Measurements from ENCODE around the gene USB1. TPM values are rescaled to one million over a fixed set of nuclear protein-coding genes. Genes with fewer than 3 reads are reported as not detected.

USB1 gene
- total RNA-seq, 1 donor from 2014 or later, result 14.9 TPM

- no peak overlapping the region for H3K27ac Mint-ChIP-seq
- no peaks in the 10 kb centered on the region for H3K79me2 ChIP-seq (ENCODE audit: low read depth)
Measured at GRCh38 chr16:58057784-58058183, 56.6 kb downstream of the USB1 start.

GRCh38 chr16:58062821-58063220, 61.6 kb downstream of the USB1 start:
- Histone ChIP-seq H3K36me3 (no peaks in the 10 kb centered on the region), H3K4me1 (peaks cover 13% of the 10 kb centered on the region), H3K27me3 (no peaks in the 10 kb centered on the region), H4K20me1 (ENCODE audit: low read depth) (no peaks in the 10 kb centered on the region), H3K4me3 (no peak overlapping the region), H3K27ac (no peak overlapping the region), H3K4me2 (no peak overlapping the region), H3K79me2 (ENCODE audit: low read depth) (no peaks in the 10 kb centered on the region), H3F3A (ENCODE audit: low read depth) (peaks cover 11% of the 10 kb centered on the region), H3K9ac (no peak overlapping the region), H3K9me3 (ENCODE audit: low read depth) (no peaks in the 10 kb centered on the region), H2AFZ (replicated peaks) (peak overlapping the region; percentile 34)
- peaks cover 7% of the 10 kb centered on the region for H3K27me3 Mint-ChIP-seq (ENCODE audit: insufficient read depth, low read depth)
- H3K4me3 Mint-ChIP-seq, result no peak overlapping the region
- TF ChIP-seq EZH2 (IDR thresholded peaks at IDR 0.05) (no peak), EZH2phosphoT487 (IDR thresholded peaks at IDR 0.05) (no peak), CTCF (IDR thresholded peaks at IDR 0.05) (no peak)
- DNase-seq (ENCODE audit: low spot score), result no peak
- peaks cover 17% of the 10 kb centered on the region for H3K4me1 Mint-ChIP-seq
- no peaks in the 10 kb centered on the region for H3K9me3 Mint-ChIP-seq
- no peaks in the 10 kb centered on the region for H3K36me3 Mint-ChIP-seq
- no peak overlapping the region for H3K27ac Mint-ChIP-seq

More at GRCh38 chr16:58057784-58058183, 56.6 kb downstream of the USB1 start:
- H3K4me3 Mint-ChIP-seq, result no peak overlapping the region
- no peaks in the 10 kb centered on the region for H3K27me3 ChIP-seq
- H3K9me3 Mint-ChIP-seq, result no peaks in the 10 kb centered on the region
- H3K4me2 ChIP-seq, result no peak overlapping the region
- TF ChIP-seq EZH2 (IDR thresholded peaks at IDR 0.05) (no peak), EZH2phosphoT487 (IDR thresholded peaks at IDR 0.05) (no peak), CTCF (IDR thresholded peaks at IDR 0.05) (no peak)
- H3K9me3 ChIP-seq (ENCODE audit: low read depth), result no peaks in the 10 kb centered on the region
- no peaks in the 10 kb centered on the region for H4K20me1 ChIP-seq (ENCODE audit: low read depth)
- H3K4me3 ChIP-seq, result no peak overlapping the region
- no peak overlapping the region for H3K9ac ChIP-seq
- no peaks in the 10 kb centered on the region for H3K36me3 Mint-ChIP-seq
- H2AFZ ChIP-seq (replicated peaks), result no peak overlapping the region
- H3K4me1 Mint-ChIP-seq, result peaks cover 9% of the 10 kb centered on the region
- no peak overlapping the region for H3K27ac ChIP-seq
- H3K36me3 ChIP-seq, result no peaks in the 10 kb centered on the region
- peaks cover 4% of the 10 kb centered on the region for H3F3A ChIP-seq (ENCODE audit: low read depth)
- DNase-seq (ENCODE audit: low spot score), result no peak
- peaks cover 4% of the 10 kb centered on the region for H3K4me1 ChIP-seq
- peaks cover 7% of the 10 kb centered on the region for H3K27me3 Mint-ChIP-seq (ENCODE audit: insufficient read depth, low read depth)

GRCh38 chr16:58063377-58064076, 62.3 kb downstream of the USB1 start:
- Histone ChIP-seq H2AFZ (replicated peaks) (peak overlapping the region; percentile 57), H3K27me3 (no peaks in the 10 kb centered on the region), H3F3A (ENCODE audit: low read depth) (peaks cover 11% of the 10 kb centered on the region), H3K4me1 (peaks cover 13% of the 10 kb centered on the region), H3K9me3 (ENCODE audit: low read depth) (no peaks in the 10 kb centered on the region), H3K79me2 (ENCODE audit: low read depth) (no peaks in the 10 kb centered on the region), H3K27ac (no peak overlapping the region), H3K9ac (no peak overlapping the region), H3K4me2 (peak overlapping the region; percentile 35), H3K4me3 (no peak overlapping the region), H4K20me1 (ENCODE audit: low read depth) (no peaks in the 10 kb centered on the region), H3K36me3 (no peaks in the 10 kb centered on the region)
- no peak for TF ChIP-seq CTCF (IDR thresholded peaks at IDR 0.05)
- TF ChIP-seq EZH2phosphoT487 (IDR thresholded peaks at IDR 0.05), result no peak
- TF ChIP-seq EZH2 (IDR thresholded peaks at IDR 0.05), result no peak
- Mint-ChIP-seq H3K36me3 (no peaks in the 10 kb centered on the region), H3K27me3 (ENCODE audit: insufficient read depth, low read depth) (peaks cover 7% of the 10 kb centered on the region), H3K27ac (peak overlapping the region; percentile 70), H3K9me3 (no peaks in the 10 kb centered on the region), H3K4me3 (peak overlapping the region; percentile 65), H3K4me1 (peaks cover 17% of the 10 kb centered on the region)
- no peak for DNase-seq (ENCODE audit: low spot score)
